Neural cell (in vitro differentiated cells): ENCODE measurements around the gene TMPRSS2.

ENCODE experiments used
- CTCF ChIP-seq: fragments of 450-650 bp; IDR thresholded peaks from 2 replicates; pipeline ENCODE4 v1.5.1; 2014; ENCODE audit warnings: antibody characterized with exemption, mild to moderate bottlenecking, moderate library complexity; ENCODE audit not compliant: poor library complexity, severe bottlenecking
- EP300 ChIP-seq: fragments of 450-650 bp; conservative IDR thresholded peaks from 2 replicates; pipeline ENCODE4 v1.6.1; 2014; ENCODE audit warnings: antibody characterized with exemption, mild to moderate bottlenecking, moderate library complexity; ENCODE audit not compliant: poor library complexity, severe bottlenecking
- EZH2 ChIP-seq: fragments of 200-600, 300-800 bp; shearing (Covaris generic), sonication (generic); IDR thresholded peaks from 2 replicates; pipeline ENCODE4 v1.6.1; 2014; ENCODE audit warnings: antibody characterized with exemption, low read length, borderline replicate concordance, mild to moderate bottlenecking; ENCODE audit not compliant: insufficient read depth, poor library complexity, severe bottlenecking
- MXI1 ChIP-seq: fragments of 450-650 bp; conservative IDR thresholded peaks from 2 replicates; pipeline ENCODE4 v1.6.1; 2014; ENCODE audit warnings: antibody characterized with exemption, mild to moderate bottlenecking; ENCODE audit not compliant: poor library complexity, severe bottlenecking
- POLR2AphosphoS5 ChIP-seq: IDR thresholded peaks from 2 replicates; pipeline ENCODE4 v1.6.1; 2012
- RAD21 ChIP-seq: fragments of 450-650 bp; conservative IDR thresholded peaks from 2 replicates; pipeline ENCODE4 v1.6.1; 2014; ENCODE audit warnings: antibody characterized with exemption, mild to moderate bottlenecking, moderate library complexity
- SMC3 ChIP-seq: fragments of 450-650 bp; conservative IDR thresholded peaks from 2 replicates; pipeline ENCODE4 v1.6.1; 2014; ENCODE audit warnings: antibody characterized with exemption, mild to moderate bottlenecking, moderate library complexity; ENCODE audit not compliant: poor library complexity
- TAF1 ChIP-seq: IDR thresholded peaks from 2 replicates; pipeline ENCODE4 v1.6.1; 2012; ENCODE audit warnings: low read depth
- TF ChIP-seq, protein P1 (sequence below): IDR thresholded peaks from 2 replicates; pipeline ENCODE4 v1.6.1; 2012; ENCODE audit warnings: borderline replicate concordance

GRCh38 chr21:41465176-41465781 is 42.7 kb downstream of the TMPRSS2 start:
- TF ChIP-seq EP300 (no peak), CTCF (no peak), SMC3 (no peak), POLR2AphosphoS5 (no peak), EZH2 (no peak), TAF1 (no peak), MXI1 (no peak), RAD21 (no peak)
- TF ChIP-seq, protein P1, sequence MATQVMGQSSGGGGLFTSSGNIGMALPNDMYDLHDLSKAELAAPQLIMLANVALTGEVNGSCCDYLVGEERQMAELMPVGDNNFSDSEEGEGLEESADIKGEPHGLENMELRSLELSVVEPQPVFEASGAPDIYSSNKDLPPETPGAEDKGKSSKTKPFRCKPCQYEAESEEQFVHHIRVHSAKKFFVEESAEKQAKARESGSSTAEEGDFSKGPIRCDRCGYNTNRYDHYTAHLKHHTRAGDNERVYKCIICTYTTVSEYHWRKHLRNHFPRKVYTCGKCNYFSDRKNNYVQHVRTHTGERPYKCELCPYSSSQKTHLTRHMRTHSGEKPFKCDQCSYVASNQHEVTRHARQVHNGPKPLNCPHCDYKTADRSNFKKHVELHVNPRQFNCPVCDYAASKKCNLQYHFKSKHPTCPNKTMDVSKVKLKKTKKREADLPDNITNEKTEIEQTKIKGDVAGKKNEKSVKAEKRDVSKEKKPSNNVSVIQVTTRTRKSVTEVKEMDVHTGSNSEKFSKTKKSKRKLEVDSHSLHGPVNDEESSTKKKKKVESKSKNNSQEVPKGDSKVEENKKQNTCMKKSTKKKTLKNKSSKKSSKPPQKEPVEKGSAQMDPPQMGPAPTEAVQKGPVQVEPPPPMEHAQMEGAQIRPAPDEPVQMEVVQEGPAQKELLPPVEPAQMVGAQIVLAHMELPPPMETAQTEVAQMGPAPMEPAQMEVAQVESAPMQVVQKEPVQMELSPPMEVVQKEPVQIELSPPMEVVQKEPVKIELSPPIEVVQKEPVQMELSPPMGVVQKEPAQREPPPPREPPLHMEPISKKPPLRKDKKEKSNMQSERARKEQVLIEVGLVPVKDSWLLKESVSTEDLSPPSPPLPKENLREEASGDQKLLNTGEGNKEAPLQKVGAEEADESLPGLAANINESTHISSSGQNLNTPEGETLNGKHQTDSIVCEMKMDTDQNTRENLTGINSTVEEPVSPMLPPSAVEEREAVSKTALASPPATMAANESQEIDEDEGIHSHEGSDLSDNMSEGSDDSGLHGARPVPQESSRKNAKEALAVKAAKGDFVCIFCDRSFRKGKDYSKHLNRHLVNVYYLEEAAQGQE: no peak
